Progenitor cell of endocrine pancreas (in vitro differentiated cells): ENCODE measurements around the gene PLK1. TPM values are rescaled to one million over a fixed set of nuclear protein-coding genes. Genes with fewer than 3 reads are reported as not detected.
A peak's percentile ranks its signal among the peaks of the same experiment; 100 is the strongest.

ENCODE experiments used
- DNase-seq: peaks from one replicate; pipeline ENCODE4 v3.0.0; 2021; ENCODE audit warnings: low spot score; ENCODE audit not compliant: unreplicated experiment
- H3K27ac Mint-ChIP-seq: 2 replicates; pipeline ENCODE4 v1.8.0; 2021; ENCODE audit warnings: mild to moderate bottlenecking, moderate library complexity, mixed read lengths
- H3K27me3 Mint-ChIP-seq: 2 replicates; pipeline ENCODE4 v1.8.0; 2021; ENCODE audit warnings: mixed read lengths
- H3K36me3 Mint-ChIP-seq: 2 replicates; pipeline ENCODE4 v1.8.0; 2022; ENCODE audit warnings: mixed read lengths; ENCODE audit not compliant: insufficient read depth
- H3K4me1 Mint-ChIP-seq: 2 replicates; pipeline ENCODE4 v1.8.0; 2021; ENCODE audit warnings: low read depth, mixed read lengths
- H3K4me3 Mint-ChIP-seq: 2 replicates; pipeline ENCODE4 v1.8.0; 2021; ENCODE audit warnings: low read depth, mild to moderate bottlenecking, moderate library complexity, mixed read lengths
- H3K9me3 Mint-ChIP-seq: 2 replicates; pipeline ENCODE4 v1.8.0; 2021; ENCODE audit warnings: low read depth, mixed read lengths
- CTCF ChIP-seq: fragments of 200-600 bp; sonication (generic); IDR thresholded peaks from one replicate; pipeline ENCODE4 v1.5.0; 2021; ENCODE audit warnings: antibody characterized with exemption, mild to moderate bottlenecking; ENCODE audit not compliant: unreplicated experiment
- total RNA-seq: library from RNA; stranded (reverse); gene quantifications from 2 replicates; pipeline ENCODE4 v1.2.1, GENCODE V29; 2021

Gene PLK1
- total RNA-seq, 1 donor from 2014 or later = 36.2 TPM

GRCh38 chr16:23691483-23692189 is 12.9 kb downstream of the PLK1 start:
- Mint-ChIP-seq H3K9me3 (no peaks in the 10 kb centered on the region), H3K27me3 (no peaks in the 10 kb centered on the region), H3K36me3 (peaks cover 13% of the 10 kb centered on the region), H3K4me3 (no peak overlapping the region), H3K27ac (no peak overlapping the region), H3K4me1 (peaks cover 9% of the 10 kb centered on the region)
- no peak for DNase-seq
- TF ChIP-seq CTCF = no peak

GRCh38 chr16:23692190-23692837 is 13.6 kb downstream of the PLK1 start:
- no peak for DNase-seq
- no peak overlapping the region for H3K4me3 Mint-ChIP-seq
- no peaks in the 10 kb centered on the region for H3K9me3 Mint-ChIP-seq
- H3K27ac Mint-ChIP-seq = no peak overlapping the region
- H3K36me3 Mint-ChIP-seq = peaks cover 9% of the 10 kb centered on the region
- peaks cover 9% of the 10 kb centered on the region for H3K4me1 Mint-ChIP-seq
- TF ChIP-seq CTCF = no peak
- no peaks in the 10 kb centered on the region for H3K27me3 Mint-ChIP-seq

- H3K36me3 Mint-ChIP-seq = peaks cover 5% of the 10 kb centered on the region
- peak overlapping the region; percentile 70 for H3K4me3 Mint-ChIP-seq
- H3K4me1 Mint-ChIP-seq = peaks cover 9% of the 10 kb centered on the region
- TF ChIP-seq CTCF = no peak
- no peak overlapping the region for H3K27ac Mint-ChIP-seq
- no peak for DNase-seq
- no peaks in the 10 kb centered on the region for H3K27me3 Mint-ChIP-seq
- no peaks in the 10 kb centered on the region for H3K9me3 Mint-ChIP-seq
These were observed 15.6 kb downstream of the PLK1 start for GRCh38 chr16:23694265-23694643.

GRCh38 chr16:23694644-23695373 is 16.1 kb downstream of the PLK1 start:
- Mint-ChIP-seq H3K9me3 (no peaks in the 10 kb centered on the region), H3K27ac (no peak overlapping the region), H3K27me3 (no peaks in the 10 kb centered on the region), H3K4me1 (peaks cover 9% of the 10 kb centered on the region), H3K4me3 (peak overlapping the region; percentile 70), H3K36me3 (peaks cover 2% of the 10 kb centered on the region)
- DNase-seq = peak; percentile 46
- no peak for TF ChIP-seq CTCF

- H3K4me1 Mint-ChIP-seq = peaks cover 9% of the 10 kb centered on the region
- H3K27me3 Mint-ChIP-seq = no peaks in the 10 kb centered on the region
- TF ChIP-seq CTCF = no peak
- no peaks in the 10 kb centered on the region for H3K9me3 Mint-ChIP-seq
- no peaks in the 10 kb centered on the region for H3K36me3 Mint-ChIP-seq
- H3K27ac Mint-ChIP-seq = no peak overlapping the region
- DNase-seq = no peak
- H3K4me3 Mint-ChIP-seq = no peak overlapping the region
These were observed 17.1 kb downstream of the PLK1 start for GRCh38 chr16:23695756-23696155.
